HG03039 (cell line): ENCODE measurements around the gene NCR3LG1.

ENCODE experiments used
- ATAC-seq: cut with Tn5 transposase; IDR thresholded peaks from one replicate; pipeline ENCODE4 v1.9.1; 2021; ENCODE audit warnings: mild to moderate bottlenecking, moderate library complexity; ENCODE audit not compliant: unreplicated experiment

The NCR3LG1 gene

DNA sequence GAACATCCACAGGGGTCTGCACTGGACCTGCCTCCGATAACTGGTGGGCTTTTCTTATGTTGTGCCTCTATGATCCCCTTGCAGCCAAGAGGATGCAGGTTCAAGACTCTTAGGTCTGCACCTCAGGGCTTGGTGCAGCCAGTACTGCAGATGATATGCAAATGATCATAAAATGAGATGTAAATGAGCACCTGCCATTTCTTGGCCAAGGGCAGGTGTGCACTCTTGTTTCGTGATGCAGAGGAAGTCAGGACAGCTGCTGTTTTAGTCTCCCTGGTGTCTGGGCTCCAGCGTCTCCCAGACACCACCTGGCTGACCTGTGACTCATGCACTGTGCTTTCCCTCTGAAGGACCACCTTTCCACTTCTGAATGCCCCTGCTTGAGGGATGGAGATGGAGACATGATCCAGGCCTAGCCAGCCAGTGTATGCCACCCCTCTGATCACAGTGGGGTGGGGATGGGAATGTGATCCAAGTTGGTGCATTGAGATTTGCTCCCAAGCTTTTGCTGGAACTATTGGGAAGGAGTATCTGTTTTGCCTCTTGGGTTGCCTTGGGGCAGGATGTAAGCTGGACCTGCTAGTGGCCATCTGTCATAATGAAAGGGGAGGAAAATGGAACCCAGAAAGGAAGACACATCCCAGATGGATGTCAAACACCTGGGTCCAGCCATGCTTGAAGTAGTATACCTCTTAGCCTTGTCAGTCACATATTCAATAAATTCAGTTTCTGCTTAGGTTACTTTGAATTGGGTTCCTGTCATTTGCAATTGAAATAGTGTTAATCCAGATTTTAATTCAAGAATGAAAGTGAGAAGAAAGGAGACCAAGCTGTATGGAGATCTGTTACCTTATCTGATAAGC, 40.1 kb downstream of the NCR3LG1 start:
- ATAC-seq = no peak

DNA sequence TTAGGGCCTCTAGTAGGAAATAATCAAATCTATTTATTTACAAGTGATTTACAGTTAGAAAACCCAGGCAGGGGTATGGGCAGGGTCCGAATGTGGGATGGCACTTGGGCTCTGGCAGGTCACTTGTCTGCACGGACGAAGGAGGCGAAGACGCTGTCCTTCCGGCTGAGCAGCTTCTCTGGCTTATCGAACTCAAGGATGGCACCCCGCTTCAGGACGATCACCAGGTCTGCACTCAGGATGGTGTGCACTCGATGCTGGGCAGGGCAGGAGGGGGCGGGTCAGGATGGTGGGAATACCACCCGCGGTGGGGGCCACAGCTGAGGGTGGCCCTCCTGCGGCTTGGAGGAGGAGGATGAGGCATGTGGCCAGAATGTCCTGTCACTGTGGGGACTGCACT, 41.3 kb downstream of the NCR3LG1 start:
- no peak for ATAC-seq

DNA sequence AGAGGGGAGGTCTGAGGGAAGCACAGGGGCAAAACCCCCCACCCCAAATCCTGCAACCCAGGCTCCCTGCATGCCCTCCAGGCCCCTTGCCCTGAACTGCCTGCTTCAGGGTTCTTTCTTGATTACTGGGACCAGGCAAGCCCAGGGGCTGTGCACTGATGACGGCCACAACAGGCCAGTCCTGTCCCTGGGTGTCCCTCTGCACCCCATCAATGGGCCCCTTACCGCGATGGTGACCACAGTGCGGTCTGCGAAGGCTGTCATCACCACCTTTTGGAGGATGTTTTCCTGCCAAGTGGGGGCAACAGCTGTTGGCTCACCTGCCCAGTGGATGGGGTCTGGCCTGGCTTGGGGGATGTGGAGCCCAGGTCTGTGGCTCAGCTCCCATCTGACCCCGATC, 41.9 kb downstream of the NCR3LG1 start:
- no peak for ATAC-seq

DNA sequence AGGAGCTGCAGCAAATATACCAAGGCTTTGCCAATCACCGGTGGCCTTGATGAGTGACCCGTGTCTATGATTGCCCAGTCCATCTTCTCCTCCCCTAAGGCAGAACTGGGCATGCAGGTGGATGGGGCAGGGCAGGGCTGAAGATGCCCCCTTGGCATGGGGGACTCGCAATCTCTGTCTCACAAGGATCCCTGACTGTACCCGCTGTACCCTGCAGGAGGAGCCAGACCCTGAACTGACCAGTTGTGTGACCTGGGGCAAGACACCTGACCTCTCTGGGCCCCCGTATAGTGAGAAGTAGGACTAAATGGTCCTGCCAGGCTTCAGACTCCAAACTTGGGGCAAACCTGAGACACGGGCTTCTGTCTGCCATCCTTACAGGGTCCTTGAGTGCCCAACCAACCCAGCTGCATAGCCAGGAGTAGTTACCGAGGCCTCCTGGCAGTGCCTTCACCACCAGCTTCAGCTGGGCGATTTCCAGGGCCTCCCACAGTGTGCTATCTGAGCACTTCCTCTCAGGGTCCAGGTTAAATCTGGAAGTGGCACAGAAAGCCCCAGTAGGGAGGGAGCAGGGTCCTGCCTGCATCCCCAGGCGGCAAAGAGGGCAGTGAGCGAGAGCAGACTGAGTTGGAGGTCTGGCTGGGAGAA, 43.3 kb downstream of the NCR3LG1 start:
- ATAC-seq = no peak

DNA sequence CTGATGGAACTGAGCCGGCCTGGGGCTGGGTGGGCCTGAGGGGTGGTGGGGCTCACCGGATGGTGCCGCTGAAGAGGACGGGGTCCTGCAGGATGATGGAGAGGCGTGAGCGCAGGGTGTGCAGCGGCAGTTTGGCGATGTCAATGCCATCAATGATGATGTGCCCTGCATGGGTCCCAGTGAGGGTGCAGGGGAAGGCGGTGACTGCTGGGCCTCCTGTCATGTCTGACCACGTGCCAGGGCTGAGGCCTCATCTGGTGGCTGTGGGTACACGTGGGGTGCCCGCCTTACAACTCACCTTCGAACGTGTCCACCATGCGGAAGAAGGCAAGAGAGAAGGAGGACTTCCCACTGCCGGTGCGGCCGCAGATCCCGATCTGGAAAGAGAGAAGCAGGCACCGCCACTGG, 44.0 kb downstream of the NCR3LG1 start:
- no peak for ATAC-seq

DNA sequence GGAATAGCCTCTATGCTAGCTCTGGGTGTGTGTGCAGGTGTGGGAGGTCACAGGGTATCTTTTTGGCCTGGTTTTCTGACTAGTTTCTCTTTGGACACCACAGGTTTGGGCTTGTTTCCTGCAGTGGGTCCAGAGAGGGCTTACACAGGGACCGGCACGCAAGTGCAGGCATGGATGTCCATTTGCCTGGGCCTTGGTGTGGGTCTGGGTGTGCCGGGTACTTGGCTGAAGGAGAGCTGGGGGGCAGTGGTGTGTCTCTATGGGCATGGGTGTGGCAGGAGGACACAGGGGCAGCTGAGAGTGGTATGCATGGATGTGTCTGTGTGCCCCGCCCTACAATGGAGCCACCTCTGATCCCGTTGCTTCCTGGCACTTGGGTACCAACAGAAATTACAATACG, 44.4 kb downstream of the NCR3LG1 start:
- ATAC-seq = no peak

DNA sequence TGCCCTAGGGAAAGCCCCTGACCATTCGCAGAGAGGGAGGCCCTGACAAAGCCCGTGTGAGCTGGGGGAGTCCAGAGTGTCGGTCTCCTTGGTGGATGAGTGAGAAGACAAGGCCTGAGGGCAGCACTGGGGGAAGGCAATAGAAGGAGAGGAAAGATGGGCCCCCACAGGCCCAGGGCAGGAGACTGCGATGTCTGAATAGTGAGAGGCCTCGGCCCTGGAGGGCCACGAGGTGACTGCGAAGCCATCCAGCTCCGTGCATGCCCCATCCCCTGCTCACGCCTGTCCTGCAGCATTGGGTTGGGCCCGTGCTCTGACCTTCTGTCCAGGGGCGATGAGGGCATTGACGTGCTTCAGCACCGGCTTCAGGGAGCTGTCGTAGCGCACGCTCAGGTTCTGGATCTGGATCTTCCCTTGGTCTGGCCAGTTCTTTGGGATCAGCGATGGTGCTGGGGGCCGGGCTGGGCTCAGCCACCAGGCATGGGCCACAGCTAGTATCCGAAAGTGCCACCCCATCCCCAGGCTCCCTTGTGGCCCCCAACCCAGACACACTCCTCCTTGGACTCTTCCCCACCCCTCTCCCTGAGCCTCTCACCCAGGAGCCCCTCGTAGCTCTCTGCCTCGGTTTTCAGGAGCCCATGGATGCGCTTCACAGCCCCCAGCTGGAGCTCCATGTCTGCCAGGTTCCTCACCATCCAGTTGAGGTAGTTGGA, 45.2 kb downstream of the NCR3LG1 start:
- no peak for ATAC-seq

DNA sequence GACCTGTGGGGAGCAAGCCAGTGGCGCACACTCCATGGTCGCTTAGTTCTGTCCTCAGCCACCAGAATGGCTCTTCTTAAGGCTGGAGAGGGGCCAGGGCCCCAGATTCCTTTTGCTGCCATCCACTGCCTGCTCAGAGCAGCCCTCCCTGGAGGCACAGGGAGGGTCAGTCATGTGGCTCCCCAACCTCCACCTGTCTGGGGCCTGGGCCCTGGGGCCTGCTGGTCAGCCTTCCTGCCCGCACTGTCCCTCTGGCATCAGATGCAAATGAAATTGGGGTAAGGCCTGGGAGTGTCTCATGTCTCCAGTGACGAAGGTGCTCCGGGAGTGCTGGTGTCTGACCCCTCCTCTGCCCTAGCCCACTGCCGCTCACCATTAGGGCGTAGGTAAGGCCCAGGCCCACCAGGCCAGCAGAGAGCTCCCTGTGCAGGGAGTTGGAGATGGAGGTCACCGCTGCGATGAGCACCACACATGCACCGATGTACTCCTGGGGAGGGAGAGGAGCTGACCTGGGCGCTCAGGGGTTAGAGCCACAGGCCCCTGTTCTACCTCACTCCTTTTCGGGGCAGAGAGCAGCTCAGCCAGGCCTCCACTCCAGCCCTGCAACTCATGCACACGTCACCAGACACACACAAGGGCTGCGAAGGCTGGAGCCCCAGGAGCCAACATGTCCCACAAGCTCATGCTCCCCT, 45.9 kb downstream of the NCR3LG1 start:
- no peak for ATAC-seq

DNA sequence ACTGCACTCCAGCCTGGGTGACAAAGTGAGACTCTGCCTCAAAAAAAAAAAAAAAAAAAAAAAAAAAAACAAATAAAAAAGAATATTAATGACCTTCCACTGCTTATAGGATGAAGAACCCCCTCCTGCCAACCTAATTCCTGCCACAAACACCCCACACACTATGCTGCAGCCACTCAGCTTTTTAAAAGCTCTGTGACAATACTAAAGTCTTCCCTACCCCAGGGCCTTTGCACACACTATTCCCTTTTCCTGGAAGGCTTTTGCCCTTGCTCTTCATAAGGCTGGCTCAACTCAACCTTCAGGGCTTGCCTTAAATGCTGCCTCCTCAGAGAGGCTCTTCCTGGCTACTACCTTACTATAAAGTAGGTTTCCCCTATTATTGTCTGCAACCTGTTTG, 47.6 kb downstream of the NCR3LG1 start:
- ATAC-seq = no peak

DNA sequence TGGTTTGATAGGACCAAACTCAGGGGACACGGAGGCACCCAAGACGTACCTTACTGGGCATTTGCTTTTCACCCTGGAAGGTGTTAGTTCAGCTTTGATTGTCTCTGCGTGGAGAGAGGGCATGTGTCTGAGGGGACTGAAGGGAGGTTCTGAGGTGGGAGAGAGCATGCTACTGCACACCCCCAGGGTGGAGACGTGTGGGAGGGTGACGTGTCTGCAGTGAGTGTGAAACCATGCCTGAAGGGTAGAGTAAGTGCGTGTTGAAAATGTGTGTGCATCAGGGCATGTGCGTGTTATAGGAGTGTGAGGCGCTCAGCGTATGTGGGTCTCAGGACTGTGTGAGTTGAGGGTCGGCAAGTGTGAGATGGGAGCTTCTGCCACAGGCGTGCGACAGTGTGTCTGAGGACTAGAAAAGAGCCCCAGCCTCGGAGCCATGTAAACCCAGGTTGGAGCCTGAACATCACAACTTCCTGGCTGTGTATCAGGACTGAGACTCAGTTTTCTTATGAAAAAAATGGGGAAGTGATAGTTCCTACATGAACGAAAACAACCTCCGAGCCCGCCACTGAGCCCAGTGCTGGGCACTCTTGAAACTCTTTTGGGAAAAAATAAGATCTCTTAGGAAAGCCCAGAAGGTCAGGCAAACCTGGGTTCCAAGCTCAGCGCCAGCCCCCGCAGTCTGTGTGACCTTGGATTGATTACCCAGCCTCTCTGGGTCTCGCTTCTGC, 48.6 kb downstream of the NCR3LG1 start:
- ATAC-seq = no peak

DNA sequence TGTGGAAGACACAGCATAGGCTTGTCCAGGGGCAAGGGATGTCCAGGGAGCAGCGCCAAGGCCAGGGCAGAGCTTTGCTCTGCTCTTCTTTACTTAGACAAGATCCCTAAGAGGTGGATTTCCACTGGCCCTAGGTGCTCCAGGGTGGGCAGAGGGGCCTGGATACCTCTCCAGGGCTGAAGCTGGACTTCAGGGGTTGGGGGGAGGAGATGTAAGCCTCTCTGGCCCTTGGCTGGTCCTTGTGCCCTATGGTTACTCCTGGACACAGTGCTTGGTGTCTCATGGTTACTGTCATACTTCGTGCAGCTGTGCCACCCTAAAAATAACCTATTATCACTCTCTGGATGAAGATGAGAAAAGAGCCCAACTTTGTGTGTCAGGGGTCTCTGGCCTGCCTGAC, 49.7 kb downstream of the NCR3LG1 start:
- ATAC-seq = no peak

DNA sequence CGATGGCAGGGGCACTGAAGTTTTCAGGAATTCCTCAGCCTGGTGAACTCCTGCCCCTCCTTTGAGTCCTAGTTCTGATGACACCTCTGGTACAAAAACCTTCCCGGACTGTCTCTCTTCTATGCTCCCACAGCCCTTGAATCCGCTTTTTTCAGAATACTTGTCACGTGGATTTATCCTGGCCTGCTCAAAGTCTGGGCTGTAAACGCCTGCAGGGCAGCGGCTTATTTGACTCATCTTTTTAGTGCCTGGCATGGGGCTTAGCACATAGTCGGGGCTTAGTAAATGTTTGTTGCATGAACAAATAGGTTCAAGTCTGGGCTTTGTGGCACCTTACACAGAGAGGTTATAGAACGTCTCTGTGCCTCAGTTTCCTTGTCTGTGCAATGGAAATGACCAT, 50.2 kb downstream of the NCR3LG1 start:
- ATAC-seq = no peak

DNA sequence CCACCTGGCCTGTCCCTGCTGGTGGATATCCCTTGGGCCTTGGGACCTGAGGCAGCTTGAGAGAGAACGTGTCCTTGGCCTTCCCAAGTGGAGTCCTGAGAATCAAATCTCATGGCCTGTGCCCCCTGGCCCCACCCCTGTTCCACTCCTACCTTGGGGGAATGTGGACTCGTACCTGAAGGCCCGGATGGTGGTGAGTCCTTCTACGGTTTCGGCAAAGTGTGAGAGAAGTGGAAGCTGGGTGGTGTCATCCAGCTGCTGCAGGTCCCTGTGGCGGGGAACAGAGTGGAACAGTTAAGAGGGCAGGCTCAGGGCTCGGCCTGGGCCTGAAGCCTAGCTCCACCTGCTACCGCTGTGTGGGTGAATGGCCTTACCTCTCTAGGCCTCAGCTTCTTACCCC, 50.9 kb downstream of the NCR3LG1 start:
- ATAC-seq = no peak

DNA sequence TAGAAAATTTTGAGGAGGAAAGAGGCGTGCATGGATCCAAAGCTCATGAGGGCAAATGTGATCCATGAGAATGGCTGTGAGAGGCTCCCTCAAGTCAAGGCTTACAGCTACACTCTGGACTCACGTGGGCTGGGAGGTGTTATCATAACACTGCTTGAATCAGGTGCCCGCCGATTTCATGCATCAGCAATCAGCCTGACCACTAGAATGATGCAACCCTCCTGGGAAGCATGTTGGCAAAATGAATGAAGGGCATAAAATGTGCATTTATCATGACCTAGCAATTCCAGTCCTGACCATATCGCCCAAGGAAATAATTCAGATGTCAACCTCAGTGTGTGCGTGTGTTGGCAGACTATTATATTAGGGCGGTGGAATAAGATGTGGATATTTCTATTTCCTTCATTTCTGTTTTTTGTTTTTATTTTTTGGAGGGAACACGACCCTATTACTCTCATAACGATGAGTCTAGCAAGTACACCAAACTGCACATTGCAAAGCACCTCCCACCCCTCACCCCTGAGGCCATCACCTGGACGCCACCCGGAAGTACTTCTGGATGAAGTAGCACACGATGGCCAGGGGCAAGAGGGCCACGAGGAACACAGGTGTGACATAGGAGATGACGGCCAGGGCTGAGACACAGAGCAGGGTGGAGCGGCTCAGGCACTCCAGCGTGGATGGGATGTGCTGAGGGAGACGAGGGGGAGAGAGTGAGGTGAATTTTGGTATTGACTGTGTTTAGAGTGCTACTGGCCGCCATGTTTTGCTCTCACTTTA, 52.6 kb downstream of the NCR3LG1 start:
- ATAC-seq = no peak

DNA sequence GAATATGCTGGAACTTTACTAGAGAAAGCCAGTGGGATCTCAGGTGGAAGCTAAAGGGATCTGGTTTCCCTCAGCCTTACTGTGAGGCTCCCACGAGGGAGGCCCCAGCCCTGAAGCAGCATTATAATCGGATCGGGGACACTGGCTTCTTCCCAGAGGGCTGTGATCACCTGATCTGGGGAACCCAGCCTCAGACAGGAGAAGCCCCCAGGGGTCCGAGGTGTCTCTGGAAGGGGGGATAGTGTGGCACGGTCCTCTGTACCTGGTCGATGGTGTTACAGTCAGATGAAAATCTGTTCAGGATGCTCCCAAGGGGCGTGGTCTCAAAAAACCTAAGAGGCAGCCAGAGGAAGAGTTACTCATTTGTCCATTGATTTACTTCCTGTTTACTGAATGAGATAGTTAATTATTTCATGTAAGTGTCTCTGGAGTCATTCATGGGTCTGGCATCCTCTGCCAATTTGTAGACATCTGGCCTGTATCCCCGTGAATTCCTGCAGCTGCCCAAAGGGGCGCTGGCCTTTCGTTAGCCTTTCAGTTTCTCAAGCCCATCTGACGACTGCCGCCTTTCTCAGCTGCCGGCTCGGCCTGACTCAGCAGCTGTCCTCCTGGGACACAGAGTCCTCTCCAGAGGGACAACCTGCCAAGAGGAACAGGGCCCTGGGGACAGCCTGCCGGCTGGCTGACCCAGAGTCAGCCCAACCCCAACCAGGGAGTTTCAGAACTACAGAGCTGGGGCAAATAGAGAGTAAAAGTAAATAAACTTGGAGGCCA, 53.8 kb downstream of the NCR3LG1 start:
- no peak for ATAC-seq

DNA sequence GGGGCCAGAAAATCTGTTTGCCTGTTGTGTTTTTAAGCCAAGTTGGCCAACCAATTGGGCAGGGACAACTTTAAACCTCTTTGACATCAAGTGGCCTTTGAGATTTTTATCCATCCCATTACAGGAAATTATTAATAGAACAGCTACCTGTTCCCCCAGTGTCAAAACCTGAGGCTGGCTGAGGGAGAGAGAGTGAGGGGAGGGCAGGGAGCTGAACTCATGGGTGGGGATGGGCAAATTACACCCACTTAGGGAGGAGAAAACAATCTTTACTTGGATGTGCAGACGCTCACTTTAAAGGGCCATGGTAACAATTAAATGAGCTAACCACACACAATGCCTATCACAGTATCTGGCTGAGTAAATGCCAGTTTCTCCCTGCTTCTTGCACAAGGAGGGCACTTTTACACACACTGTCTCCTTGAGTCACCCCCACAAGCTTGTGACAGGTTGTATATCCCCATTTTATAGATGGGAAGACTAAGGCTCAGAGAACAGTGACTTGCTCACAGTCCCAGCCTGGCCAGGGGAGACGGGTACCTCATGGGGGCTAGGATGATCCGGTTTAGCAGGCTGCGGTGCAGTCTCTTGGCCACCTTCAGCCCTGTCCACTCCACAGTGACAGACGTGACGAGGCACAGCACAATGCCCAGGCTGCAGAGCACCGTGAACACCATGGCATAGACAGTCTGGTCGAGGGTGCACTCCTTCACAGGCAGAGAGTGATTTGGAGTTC, 54.6 kb downstream of the NCR3LG1 start:
- no peak for ATAC-seq

DNA sequence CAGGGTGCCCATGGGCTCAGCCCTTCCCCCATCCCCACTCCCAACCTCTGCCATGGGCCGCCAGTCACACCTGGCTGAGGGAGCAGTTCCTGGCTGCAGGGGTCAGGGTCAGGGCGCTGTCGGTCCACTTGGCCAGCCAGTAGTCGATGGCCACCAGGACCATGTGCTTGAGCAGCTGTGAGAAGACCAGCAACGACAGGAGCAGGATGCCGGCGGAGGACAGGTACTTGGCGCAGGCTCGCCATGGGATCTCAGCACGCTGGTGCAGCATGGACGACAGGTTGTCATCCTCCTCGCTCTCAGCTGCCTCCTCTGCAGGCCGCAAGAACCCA, 55.2 kb downstream of the NCR3LG1 start:
- no peak for ATAC-seq

DNA sequence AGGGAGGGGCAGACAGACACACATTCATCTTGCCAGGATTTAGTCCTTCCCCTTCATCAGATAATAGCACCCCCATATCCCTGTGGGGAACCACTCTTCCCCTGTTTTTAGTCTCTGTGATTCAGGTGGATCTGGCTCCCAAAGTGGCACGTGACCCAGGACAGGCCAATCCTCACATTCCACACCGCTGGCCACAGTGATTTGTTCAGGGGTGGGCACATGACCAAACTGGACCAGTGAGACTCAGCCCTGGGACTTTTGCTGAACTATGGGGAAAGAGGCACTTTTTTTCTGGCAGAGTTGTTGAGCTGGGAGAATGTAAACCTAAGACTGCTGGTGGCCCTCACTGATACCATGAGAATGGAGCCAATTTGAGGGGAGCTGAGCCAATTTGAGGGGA, 56.0 kb downstream of the NCR3LG1 start:
- no peak for ATAC-seq

DNA sequence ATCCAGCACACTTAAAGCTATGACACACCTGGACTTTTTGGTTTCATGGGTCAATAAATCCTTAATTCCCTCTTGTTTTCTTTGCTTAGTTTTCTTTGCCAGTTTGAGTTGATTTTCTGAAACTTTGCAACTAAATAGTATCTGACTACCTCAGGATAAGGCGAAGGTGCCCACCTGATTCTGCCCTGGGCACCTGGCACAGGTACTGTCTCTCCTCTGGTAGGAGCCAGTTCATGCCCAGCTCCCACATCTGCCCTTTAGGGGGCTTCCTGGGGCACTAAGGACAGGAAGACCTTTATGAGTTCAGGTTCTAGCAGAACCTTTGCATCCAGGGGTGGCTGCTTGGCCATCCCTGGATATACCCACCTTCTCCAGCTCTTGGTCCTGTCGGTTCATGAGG, 56.4 kb downstream of the NCR3LG1 start:
- no peak for ATAC-seq
